Right ventricle myocardium inferior (tissue), 1 donor: ENCODE results near the gene SUB1. TPM values are rescaled to one million over a fixed set of nuclear protein-coding genes. Genes with fewer than 3 reads are reported as not detected.
"Not testable (repeated sequence)": the region's sequence is repeated elsewhere in the genome, so short reads cannot be mapped to it uniquely, and the experiment has no call there.

ENCODE experiments used
- ATAC-seq: fragments of 200-7000 bp; cut with Tn5 transposase; one replicate; pipeline ENCODE4 v1.9.1; 2020; ENCODE audit warnings: mild to moderate bottlenecking, moderate library complexity
- DNase-seq: peaks from one replicate; pipeline ENCODE4 v3.0.0; 2021; ENCODE audit errors: missing footprints
- intact Hi-C: fragments of 100-400 bp; cut with DNase I; formaldehyde crosslinking; loops from one replicate; pipeline ENCODE4 v1.11.0; 2022
- long read RNA-seq: library from polyadenylated mRNA; unstranded; transcript quantifications from one replicate; pipeline ENCODE4 v2.0.0, GENCODE V29; 2021
- total RNA-seq: library from RNA; stranded (reverse); fragmentation: NEBNext Ultra II Directional; extraction: Animal tissue kit (Norgen Biotek cat#: 25700); gene quantifications from one replicate; pipeline ENCODE4 v1.2.1, GENCODE V29; 2021
- donor health status: DM: no; HTN: yes; CAD: no; lungs with severe emphysema.

SUB1 gene
- 187 TPM for total RNA-seq
- long read RNA-seq, transcript SUB1-201 (5 exons, 3,507 nt), result major isoform, 60 of 62 reads
- long read RNA-seq, partial matches to known transcripts, result 1 of 62 reads
- long read RNA-seq, other reads (novel, unspliced or antisense), result 1 of 62 reads

- intact Hi-C loops, result loop anchor here (1.0 kb wide), 1 partner anchor 80 kb away; no protein-coding TSS in a partner anchor
- ATAC-seq (peak; percentile 97), DNase-seq (peak; percentile 98)
Measured at GRCh38 chr5:32585446-32586275, at the start of gene SUB1. Gene SUB1, plus strand, starts transcription at chr5:32585557. Its CDS starts 2,956 bp downstream, at chr5:32588513.

- intact Hi-C loops, result no loop called here
- no peak for DNase-seq
- ATAC-seq, result no peak
Measured at GRCh38 chr5:32536246-32536645, 49.1 kb upstream of the SUB1 start.

- DNase-seq, result not testable (repeated sequence)
Measured at GRCh38 chr5:32537437-32538029, 47.8 kb upstream of the SUB1 start.

GRCh38 chr5:32538031-32538547, 47.3 kb upstream of the SUB1 start:
- intact Hi-C loops, result no loop called here
- DNase-seq, result peak; percentile 82
- ATAC-seq, result peak; percentile 87

More at GRCh38 chr5:32537437-32538029, 47.8 kb upstream of the SUB1 start:
- ATAC-seq, intact Hi-C loops: not testable (repeated sequence)

- ATAC-seq (no peak), DNase-seq (no peak)
- intact Hi-C loops, result no loop called here
Measured at GRCh38 chr5:32539981-32540845, 45.1 kb upstream of the SUB1 start.

- intact Hi-C loops, result no loop called here
- no peak for ATAC-seq
- no peak for DNase-seq
Measured at GRCh38 chr5:32541241-32541640, 44.1 kb upstream of the SUB1 start.

GRCh38 chr5:32542216-32543059, 42.9 kb upstream of the SUB1 start:
- DNase-seq (no peak), ATAC-seq (no peak)
- intact Hi-C loops, result no loop called here

- no peak for DNase-seq
- intact Hi-C loops, result no loop called here
- ATAC-seq, result no peak
Measured at GRCh38 chr5:32543291-32543690, 42.1 kb upstream of the SUB1 start.

GRCh38 chr5:32545102-32545800, 40.1 kb upstream of the SUB1 start:
- ATAC-seq (no peak), DNase-seq (no peak)
- intact Hi-C loops, result no loop called here

GRCh38 chr5:32551194-32551593, 34.2 kb upstream of the SUB1 start:
- DNase-seq (no peak), ATAC-seq (no peak)
- intact Hi-C loops, result no loop called here

- ATAC-seq (no peak), DNase-seq (no peak)
- intact Hi-C loops, result no loop called here
Measured at GRCh38 chr5:32551865-32552264, 33.5 kb upstream of the SUB1 start.

GRCh38 chr5:32552491-32552890, 32.9 kb upstream of the SUB1 start:
- ATAC-seq, intact Hi-C loops, DNase-seq: not testable (repeated sequence)

GRCh38 chr5:32552936-32553335, 32.4 kb upstream of the SUB1 start:
- intact Hi-C loops, result no loop called here
- ATAC-seq (no peak), DNase-seq (peak; percentile 39)

- intact Hi-C loops, ATAC-seq, DNase-seq: not testable (repeated sequence)
Measured at GRCh38 chr5:32554181-32554780, 31.1 kb upstream of the SUB1 start.

- DNase-seq, intact Hi-C loops, ATAC-seq: not testable (repeated sequence)
Measured at GRCh38 chr5:32556543-32556942, 28.8 kb upstream of the SUB1 start.

- DNase-seq, result no peak
- intact Hi-C loops, result no loop called here
- no peak for ATAC-seq
Measured at GRCh38 chr5:32559411-32559810, 25.9 kb upstream of the SUB1 start.

GRCh38 chr5:32559921-32560320, 25.4 kb upstream of the SUB1 start:
- ATAC-seq (no peak), DNase-seq (no peak)
- intact Hi-C loops, result no loop called here
